Stimulated activated CD4-positive, alpha-beta T cell treated with anti-CD3 and anti-CD28 coated beads, TNF-alpha, amount 100 ng/mL, for 48 hours (primary cell): Measurements from ENCODE around the gene CAVIN1.
"Not testable (repeated sequence)": the region's sequence is repeated elsewhere in the genome, so short reads cannot be mapped to it uniquely, and the experiment has no call there.

Experiments
- DNase-seq, 3 donors: peaks; one replicate each; pipeline ENCODE4 v3.0.0-alpha.2; 2020; ENCODE audit warnings: low read depth in 3 of 3

The CAVIN1 gene

DNA sequence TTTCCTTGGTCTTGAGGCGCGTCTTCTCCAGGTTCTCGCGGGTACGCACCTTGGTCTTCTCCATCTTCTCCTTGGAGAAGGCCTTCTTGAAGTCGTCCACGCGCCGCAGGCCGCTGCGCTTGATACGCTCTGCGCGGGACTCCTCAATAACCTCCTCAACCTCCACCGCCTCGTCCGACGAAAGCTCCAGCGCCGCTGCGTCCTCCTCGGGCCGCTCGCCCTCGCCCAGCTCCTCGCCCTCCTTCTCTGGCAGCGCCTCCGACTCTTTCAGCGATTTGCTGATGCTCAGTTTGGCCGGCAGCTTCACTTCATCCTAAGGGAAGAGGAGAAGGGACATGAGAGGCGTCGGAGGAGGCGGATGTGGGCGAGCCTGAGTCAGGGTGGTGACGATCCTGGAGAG lies 18.0 kb downstream of the CAVIN1 start:
- no peak for DNase-seq

DNA sequence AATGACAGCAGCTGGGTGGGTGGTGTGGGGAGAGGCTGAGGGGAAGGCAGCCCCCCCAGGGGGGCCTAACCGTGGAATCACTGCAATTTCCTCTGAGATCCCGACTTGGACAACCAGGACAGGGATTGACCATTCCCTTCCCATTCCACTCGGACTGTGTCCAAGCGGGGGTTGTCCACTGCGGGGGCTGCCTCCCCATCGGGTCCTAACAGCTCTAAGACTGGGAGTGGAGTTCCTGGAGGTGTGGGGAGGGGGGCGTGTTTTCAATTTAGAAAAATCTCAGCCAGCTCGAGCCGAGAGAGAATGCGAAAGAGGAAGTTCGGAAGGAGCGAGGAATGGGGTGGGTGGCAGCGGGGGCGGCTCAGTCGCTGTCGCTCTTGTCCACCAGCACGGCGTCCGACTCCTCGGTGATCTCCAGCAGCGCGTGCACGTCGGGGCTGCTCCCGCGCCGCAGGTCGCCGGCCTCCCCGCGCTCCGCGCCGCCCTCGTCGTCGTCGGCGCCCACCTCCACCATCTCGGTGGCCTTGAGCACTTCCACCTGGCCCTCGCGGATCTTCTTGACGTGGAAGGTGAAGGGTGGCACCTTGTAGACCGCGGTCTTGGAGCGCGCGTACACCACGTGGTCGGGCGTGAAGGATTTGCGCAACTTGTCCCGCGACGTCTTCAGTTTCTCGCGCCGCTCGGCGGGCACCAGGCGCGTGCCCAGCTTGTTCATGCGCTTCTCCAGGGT lies 18.6 kb downstream of the CAVIN1 start:
- no peak for DNase-seq

- peak in 2 of 3 donors; percentile 26 to 55 for DNase-seq
Measured at GRCh38 chr17:42403150-42403549, 19.9 kb downstream of the CAVIN1 start.

DNA sequence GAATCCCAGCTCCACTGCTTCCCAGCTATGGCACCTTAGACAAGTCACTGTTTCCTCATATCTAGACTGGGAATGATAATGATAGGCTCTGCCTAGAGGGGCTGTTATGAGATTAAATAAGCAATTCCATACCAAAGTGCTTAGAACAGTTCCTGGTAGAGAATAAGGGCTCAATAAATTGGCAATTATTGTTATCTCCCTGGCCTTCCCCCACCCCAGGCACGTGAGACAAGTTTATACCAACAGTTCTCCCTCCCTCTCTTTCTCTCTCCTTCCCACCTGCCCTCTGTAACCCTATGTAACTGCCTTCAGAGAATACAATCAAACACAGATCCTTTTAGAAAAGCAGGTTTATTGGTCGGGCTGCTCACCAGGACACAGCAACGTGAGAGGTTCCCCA lies 20.9 kb downstream of the CAVIN1 start:
- no peak for DNase-seq

DNA sequence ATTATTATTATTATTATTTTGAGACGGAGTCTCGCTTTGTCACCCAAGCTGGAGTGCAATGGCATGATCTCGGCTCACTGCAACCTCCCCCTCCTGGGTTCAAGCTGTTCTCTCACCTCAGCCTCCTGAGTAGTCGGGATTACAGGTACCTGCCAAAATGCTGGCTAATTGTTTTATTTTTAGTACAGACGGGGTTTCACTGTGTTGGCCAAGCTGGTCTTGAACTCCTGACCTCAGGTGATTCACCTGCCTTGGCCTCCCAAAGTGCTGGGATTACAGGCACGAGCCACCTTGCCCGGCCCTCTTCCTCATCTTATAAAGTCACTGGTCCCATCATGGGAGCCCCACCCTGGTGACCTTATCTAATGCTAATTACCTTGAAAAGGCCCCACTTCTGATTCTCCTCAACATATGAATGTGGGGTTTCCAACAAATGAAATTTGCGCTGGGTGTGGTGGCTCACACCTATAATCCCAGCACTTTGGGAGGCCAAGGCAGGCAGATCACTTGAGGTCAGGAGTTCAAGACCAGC lies 22.1 kb downstream of the CAVIN1 start:
- not testable (repeated sequence) for DNase-seq

DNA sequence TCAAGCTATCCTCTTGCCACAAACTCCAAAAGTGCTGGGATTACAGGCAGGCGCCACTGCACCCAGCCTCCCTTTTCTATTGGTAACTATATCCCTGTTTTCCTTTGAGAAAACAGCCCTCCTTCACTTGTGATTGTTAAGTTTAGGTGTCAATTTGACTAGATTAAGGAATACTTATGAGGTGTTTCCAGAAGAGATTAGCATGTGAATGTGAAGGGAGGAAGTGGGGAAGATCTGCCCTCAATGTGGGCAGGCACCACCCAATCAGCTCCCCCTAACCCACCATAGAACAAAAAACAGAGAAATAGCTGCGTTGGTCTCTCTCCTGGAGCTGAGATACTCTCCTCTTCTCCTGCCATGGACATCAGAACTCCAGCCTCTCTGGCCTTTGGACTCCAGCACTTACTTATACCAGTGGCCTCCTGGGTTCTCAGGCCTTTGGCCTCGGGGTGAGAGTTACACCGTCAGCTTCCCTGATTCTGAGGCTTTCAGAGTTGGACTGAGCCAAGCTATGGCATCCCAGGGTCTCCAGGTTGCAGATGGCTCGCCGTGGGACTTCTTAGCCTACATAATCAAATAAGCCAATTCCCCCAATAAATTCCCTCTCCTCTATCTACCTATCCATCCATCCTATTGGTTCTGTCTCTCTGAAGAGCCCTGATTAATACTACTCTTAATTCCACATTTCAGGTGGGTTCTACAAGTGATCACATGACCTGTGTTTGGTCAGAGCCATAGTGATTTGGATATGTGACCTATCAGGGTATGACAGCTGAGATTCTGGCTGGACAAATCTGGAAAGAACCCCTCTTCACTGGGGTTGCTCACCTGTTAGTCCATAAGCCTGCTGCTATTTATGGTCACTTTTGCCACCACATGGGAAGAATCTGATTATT lies 22.9 kb downstream of the CAVIN1 start:
- DNase-seq, result no peak

DNA sequence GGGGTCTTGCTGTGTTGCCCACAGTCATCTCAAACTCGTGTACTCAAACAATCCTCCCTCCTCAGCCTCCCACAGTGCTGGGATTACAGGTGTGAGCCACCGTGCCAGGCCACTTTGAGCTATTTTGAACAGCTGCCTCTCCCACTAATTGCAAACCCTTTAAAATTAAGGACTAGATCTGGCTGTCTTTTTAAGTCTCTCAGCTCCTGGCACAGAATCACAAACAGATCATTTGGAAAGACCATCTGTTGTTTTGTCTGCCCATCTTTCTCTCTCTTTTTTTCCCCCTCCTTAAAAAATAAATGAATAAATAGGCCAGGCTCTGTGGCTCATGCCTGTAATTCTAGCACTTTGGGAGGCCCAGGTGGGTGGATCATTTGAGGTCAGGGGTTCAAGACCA lies 23.9 kb downstream of the CAVIN1 start:
- DNase-seq, result no peak

DNA sequence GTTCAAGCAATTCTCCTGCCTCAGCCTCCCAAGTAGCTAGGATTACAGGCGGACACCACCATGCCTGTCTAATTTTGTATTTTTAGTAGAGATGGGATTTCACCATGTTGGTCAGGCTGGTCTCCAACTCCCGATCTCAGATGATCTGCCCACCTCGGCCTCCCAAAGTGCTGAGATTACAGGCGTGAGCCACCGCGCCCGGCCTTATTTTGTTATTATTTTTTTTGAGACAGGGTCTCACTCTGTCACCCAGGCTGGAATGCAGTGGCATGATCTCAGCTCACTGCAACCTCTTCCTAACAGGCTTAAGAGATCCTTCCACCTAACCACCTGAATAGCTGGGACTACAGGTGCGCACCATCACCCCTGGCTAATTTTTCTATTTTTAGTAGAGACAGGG lies 27.5 kb downstream of the CAVIN1 start:
- not testable (repeated sequence) for DNase-seq

DNA sequence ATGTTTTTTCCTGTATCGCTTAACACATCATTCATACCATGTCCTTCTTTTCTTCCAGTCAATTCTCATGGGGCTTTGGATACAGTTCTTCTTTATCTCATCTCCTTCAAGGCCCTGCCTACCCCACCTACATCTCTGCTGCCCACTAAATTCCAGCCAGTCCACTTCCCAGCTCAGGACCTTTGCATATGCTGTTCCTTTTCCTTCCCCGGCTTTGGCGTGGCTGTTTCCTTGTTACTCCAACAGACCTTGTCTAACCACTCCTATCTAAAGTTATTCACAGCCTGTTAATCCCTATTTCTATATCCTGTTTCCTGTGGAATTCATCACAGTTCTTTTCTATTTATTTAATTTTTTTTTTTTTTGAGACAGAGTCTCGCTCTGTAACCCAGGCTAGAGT lies 28.2 kb downstream of the CAVIN1 start:
- DNase-seq, result no peak

GRCh38 chr17:42392692-42393415 lies 30.2 kb downstream of the CAVIN1 start:
- DNase-seq, result no peak

GRCh38 chr17:42391439-42391838 lies 31.6 kb downstream of the CAVIN1 start:
- DNase-seq, result not testable (repeated sequence)

DNA sequence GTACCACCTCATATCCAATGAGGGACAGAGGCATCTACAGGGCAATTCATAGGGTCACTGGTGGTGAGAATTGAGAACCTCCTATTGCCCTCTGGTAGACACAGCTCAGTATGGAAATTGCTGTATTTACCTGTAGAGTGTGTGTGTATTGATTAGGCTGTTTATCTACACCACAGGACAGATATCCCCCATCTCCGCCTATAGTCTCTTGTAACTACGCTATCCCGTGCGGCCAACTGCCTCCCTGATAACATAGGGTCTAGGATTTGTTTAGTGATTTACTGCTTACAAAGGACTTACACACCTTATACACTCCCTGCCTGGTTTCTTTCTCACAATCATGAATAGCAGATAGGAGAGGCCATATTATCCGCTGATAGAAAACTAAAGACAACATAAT lies 33.2 kb downstream of the CAVIN1 start:
- DNase-seq, result no peak

GRCh38 chr17:42389135-42389417 lies 34.0 kb downstream of the CAVIN1 start:
- DNase-seq, result peak in 2 of 3 donors; percentile 73 to 87

- DNase-seq, result peak; percentile 100
Measured at GRCh38 chr17:42388381-42389134, 34.5 kb downstream of the CAVIN1 start, which contains the start of gene STAT3. TSS of gene STAT3 (minus strand) at chr17:42388442. CDS start at chr17:42348516, 39,926 bp downstream.

DNA sequence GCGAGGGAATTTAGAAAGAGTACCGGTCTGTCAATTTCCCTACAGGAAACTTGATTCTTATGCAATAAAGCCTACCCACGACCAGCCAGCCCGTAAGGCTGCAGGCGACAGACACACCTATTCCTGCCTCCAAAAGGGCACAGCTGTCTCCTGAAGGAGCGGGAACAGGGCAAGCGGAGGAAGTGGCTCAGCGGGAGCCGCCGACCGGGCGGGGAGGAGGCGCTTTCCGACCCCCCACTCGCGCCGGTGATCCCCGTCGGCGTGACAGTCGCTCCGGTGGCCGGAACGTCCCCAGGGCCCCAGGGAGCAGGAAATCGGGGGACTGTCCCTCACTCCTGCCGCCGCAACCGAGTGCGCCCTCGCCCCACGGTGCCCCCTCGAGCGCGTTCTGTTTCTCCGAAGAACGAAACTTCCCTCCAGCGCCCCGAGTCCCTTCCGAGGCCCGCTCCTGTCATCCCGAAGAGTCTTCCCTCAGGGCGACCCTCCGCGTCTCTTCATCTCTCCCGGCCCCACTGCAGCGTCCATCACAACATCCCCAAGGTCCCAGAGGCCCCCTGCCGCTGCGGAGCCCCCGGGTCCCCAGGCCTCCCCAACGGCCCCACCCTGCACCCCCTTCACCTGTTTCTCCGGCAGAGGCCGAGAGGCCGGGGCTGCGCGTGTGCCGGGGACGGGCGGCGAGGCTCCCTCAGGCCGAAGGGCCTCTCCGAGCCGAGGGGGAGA lies 35.2 kb downstream of the CAVIN1 start:
- no peak for DNase-seq

DNA sequence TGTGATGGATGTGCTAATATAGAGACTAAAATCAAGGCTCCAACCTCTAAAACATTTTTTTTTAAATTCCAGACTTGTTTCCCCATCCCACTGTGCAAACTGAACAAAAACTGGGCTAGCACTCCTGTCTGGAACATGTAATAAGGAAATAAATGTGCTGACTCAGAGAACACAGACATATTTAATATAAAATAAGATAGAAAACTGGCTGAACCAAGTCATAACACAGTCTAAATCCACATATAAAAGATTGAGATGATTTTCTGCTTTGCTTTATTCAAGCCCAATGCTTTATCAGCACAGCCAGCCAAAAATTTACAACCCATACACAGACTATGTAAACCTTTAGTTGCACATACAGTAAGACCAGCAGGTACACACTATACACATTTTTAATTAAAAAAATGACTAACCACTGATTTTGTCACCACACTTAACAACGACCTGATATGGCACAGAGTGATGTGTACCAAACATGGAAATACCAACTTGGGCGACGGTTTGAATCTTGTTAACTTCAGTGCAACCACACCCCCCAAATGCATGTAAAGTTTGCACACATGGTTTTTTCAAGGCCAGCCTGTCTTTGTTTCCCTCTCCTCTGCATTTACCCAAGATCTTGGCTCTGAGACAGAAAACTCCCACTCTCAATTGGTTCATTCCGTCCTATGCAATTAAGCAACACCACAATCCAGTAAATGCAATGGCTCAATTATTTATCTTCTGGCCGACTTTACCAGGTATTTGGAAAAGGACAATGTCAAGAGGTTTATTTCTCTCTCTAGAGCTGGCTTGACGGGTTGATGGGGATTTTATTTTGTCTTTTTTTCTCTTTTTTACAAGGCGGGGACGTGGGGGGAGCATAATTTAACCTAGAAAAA lies 36.0 kb downstream of the CAVIN1 start:
- no peak for DNase-seq

GRCh38 chr17:42381898-42382297 lies 41.2 kb downstream of the CAVIN1 start:
- no peak for DNase-seq

DNA sequence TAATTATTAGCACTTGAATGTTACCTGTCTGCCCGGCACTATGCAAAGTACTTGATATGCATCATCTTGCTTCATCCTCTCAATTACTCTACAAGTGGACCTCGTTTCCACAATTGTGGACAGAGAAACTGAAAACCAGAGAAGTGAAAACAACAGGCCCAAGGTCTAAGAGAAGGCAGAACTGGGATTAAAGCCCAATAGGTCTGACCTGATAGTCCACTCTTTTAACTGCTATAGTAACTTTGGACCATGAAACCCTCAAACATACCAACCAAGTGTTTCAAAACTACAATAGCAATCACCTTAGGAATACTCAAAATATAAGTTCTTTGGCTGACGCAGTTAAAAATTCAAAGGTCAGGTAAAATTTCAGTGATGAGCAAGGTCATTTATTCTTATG lies 42.1 kb downstream of the CAVIN1 start:
- DNase-seq, result no peak

- no peak for DNase-seq
Measured at GRCh38 chr17:42378959-42379594, 44.0 kb downstream of the CAVIN1 start.
